Measurements from ENCODE around the gene PAWR.
"Not testable (repeated sequence)": the region's sequence is repeated elsewhere in the genome, so short reads cannot be mapped to it uniquely, and the experiment has no call there.

Gene PAWR

DNA sequence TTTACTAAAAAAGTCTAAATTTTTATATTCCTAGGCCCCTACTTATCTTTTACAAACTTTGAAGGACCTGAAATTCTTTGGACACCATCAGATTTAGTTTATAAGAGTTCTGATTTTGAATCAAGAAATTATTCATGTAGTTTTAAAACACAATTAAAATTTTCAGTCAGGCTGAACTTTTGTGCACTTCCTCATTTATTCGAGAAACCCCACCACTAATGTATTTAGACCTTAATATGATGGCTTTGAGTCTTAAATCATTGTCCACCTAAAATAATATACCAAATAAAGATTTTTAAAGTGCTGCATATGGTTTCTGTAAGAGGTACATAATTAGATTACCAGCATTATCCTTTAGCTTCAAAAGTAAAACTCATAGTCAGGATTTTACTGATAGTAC is 103.4 kb downstream of the PAWR start:
- no peak for DNase-seq

GRCh38 chr12:79585147-79585546 is 105.6 kb downstream of the PAWR start:
- DNase-seq: no peak

DNA sequence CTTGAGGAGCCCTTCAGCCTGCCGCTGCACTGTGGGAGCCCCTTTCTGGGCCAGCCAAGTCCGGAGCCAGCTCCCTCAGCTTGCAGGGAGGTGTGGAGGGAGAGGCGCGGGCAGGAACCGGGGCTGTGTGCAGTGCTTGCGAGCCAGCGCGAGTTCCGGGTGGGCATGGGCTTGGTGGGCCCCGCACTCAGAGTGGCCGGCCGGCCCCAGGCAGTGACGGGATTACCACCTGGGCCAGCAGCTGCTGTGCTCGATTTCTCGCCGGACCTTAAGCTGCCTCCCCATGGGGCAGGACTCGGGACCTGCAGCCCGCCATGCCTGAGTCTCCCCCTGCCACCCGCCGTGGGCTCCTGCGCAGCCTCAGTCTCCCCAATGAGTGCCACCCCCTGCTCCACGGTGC is 116.9 kb downstream of the PAWR start:
- DNase-seq: no peak

GRCh38 chr12:79569679-79570078 is 121.1 kb downstream of the PAWR start:
- no peak for DNase-seq

DNA sequence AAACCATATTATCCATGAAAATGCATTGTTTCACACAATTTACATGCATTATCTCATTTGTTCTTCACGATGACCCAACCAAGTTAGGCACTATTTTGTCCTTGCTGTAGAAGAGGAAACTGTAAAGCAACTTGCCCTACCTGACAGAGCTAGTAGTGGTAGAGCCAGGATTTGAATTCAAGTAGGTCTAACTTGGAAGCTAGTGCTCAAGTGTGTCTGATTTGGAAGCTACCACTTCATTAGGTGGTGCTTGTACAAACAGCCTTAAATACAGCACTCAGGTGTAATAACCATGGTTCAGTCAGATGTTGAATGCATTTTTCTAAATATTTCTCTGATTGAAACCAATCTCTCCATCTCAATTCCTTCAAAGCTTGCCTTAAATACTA is 123.6 kb downstream of the PAWR start:
- DNase-seq: no peak

- no peak for DNase-seq
These were observed 124.2 kb downstream of the PAWR start for GRCh38 chr12:79566452-79567174.

DNA sequence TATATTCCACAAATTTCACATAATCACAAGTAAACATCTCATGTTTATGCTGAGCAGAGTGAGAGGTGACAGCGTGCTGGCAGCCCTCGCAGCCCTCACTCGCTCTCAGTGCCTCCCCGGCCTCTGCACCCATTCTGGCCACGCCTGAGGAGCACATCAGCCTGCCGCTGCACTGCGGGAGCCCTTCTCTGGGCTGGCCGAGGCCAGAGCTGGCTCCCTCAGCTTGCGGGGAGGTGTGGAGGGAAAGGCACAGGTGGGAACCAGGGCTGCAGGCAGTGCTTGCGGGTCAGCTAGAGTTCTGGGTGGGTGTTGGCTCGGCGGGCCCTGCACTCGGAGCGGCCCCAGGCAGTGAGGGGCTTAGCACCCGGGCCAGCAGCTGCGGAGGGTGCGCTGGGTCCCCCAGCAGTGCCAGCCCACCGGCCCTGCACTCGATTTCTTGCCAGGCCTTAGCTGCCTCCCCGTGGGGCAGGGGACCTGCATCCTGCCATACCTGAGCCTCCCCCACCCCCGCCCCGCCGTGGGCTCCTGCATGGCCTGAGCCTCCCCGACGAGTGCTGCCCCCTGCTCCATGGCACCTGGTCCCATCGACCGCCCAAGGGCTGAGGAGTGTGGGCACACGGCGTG is 125.9 kb downstream of the PAWR start:
- DNase-seq: not testable (repeated sequence)

GRCh38 chr12:79563021-79563740 is 127.6 kb downstream of the PAWR start:
- no peak for DNase-seq

GRCh38 chr12:79561401-79562132 is 129.2 kb downstream of the PAWR start:
- DNase-seq: no peak

DNA sequence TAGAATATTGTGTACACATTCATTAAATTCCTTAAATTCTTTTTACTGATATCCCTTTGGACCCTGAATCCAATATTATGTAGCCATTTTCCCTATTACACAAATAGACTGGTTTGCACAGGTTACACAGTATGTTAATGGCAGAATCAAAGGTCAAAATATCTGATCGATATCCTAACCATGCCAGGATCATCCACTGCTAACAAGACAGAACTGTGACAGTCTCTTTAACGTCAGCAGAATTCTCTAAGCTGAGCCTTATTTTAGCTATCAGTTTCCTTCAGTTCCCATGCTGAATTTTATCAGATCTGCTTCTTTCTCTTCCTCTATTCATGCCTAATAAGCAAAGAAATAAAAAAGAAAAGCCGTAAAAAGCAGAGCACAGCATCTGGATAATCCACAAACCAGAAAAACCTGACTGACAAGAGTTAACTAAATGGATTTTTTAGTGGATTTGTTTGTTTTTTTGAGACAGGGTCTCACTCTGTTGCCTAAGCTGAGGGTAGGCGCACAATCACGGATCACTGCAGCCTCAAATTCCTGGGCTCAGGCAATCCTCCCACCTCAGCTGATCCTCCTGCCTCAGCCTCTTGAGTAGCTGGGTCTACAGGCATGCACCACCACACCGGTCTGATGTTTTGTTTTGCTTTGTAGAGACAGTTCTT is 130.4 kb downstream of the PAWR start:
- no peak for DNase-seq

- DNase-seq: no peak
These were observed 131.2 kb downstream of the PAWR start for GRCh38 chr12:79559591-79559990.

- no peak for DNase-seq
These were observed 131.8 kb downstream of the PAWR start for GRCh38 chr12:79558924-79559469.

GRCh38 chr12:79557690-79558315 is 133.0 kb downstream of the PAWR start:
- DNase-seq: no peak

- peak; percentile 39 for DNase-seq
These were observed 135.5 kb downstream of the PAWR start for GRCh38 chr12:79555028-79555925.

DNA sequence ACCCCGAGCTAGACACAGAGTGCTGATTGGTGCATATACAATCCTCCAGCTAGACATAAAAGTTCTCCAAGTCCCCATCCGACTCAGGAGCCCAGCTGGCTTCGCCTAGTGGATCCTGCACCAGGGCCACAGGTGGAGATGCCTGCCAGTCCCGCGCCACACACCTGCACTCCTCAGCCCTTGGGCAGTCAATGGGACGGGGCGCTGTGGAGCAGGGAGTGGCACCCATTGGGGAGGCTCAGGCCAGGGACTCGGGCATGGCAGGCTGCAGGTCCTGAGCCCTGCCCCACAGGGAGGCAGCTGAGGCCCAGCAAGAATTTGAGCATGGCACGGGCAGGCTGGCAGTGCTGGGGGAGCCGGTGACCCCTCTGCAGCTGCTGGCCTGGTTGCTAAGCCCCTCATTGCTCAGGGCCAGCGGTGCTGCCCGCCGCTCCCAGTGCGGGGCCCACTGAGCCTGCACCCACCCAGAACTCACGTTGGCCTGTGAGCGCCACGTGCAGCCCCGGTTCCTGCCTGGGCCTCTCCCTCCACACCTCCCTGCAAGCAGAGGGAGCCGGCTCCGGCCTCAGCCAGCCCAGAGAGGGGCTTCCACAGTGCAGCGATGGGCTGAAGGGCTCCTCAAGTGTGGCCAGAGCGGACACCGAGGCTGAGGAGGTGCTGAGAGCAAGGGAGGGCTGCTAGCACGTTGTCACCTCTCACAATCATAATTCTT is 136.7 kb downstream of the PAWR start:
- DNase-seq: no peak

DNA sequence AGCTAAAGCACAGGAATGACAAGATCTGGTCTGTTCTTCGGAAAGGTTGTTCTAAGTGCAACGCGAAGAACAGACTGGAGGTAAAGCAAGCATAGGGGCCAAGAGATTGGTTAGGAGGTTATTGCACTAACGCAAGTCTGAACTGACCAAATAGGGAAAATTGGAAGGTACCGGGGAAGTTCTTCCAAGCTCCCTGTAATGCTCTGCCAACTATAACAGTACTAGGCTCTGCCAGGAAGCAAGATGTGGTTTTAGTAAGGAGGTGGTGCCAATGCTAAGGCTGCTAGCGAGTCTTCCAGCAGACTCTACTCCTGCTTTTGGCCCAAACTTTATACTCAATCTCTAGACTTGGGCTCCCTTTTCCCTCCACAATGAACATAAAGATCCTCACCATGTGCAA is 138.6 kb downstream of the PAWR start:
- DNase-seq: no peak

GRCh38 chr12:79549531-79550271 is 141.1 kb downstream of the PAWR start:
- no peak for DNase-seq

DNA sequence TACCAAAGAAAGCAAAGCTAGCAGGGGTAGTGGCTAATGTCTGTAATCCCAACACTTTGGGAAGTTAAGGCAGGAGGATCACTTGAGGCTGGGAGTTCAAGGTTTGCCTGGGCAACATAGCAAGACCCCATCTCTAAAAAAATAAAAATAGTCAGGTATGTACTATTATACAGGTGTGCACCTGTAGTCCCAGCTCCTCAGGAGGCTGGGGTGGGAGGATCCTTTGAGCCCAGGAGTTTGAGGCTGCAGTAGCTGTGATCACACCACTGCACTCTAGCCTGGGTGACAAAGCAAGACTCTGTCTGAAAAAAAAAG is 142.2 kb downstream of the PAWR start:
- no peak for DNase-seq

DNA sequence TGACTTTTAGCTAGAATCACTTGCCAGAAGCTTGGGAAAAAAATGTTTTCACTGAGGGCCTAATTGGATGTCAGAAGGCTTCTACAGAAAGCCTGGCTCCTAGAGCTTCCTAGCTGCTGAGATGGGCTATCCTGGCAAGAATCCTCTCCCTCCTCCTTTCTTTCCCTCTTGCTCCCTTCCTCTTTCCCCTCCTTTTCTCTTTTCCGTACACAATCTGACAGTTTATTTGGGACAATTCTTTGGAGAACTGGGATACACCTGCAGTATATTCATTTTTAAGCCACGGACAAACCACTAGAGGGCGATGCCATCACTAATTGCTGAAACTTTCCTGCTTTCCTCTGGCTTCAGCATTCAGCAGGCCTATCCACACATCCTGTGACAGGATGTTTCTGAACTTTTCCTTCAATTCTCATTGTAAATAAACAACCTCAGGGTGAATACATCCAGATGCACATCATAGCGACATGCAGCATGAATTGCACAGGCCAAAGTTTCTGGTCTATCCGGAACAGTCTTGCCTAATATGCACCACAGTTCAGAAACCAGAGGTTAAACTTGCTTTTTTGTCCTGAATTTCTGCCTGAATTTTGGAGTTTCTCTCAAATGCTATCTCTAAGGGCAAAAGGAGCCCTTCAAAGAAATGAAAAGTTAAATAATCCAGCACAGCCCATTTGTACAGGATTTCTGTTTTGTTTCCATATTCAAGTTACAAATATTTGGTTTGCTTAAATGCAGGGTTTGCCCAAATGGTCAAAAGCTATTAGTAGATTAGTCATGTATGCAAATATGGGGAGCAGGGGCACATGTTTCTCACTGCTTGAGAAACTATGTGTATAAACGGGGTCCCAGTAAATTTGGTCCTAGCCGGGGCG is 142.8 kb downstream of the PAWR start:
- DNase-seq: peak; percentile 14
